Endothelial cell of umbilical vein (primary cell): Measurements from ENCODE around the gene NPFFR1. TPM values are rescaled to one million over a fixed set of nuclear protein-coding genes. Genes with fewer than 3 reads are reported as not detected.

ENCODE experiments used
- BruUV-seq: library from RNA; stranded (reverse); fragments of 400-500 nt; replicated peaks from 2 replicates; lab custom pipeline; 2021; lab: Mats Ljungman, UMichigan
- CTCF ChIA-PET: fragments of 300-600, 350-600 bp; sonication (Branson Sonifier 250); formaldehyde crosslinking; loops from one replicate; lab custom pipeline; 2021; ENCODE audit warnings: antibody characterized with exemption, inconsistent platforms; lab: Charles Lee
- POLR2A ChIA-PET: fragments of 300-600, 350-600 bp; sonication (Branson Sonifier 250); formaldehyde crosslinking; loops from one replicate; lab custom pipeline; 2021; ENCODE audit warnings: antibody characterized with exemption, inconsistent platforms; lab: Charles Lee
- DNase-seq: peaks from one replicate; pipeline ENCODE4 v3.0.0-alpha.2; 2011; ENCODE audit warnings: low read depth, low spot score
- FAIRE-seq: peaks from 2 replicates; lab custom pipeline; 2011; peaks lifted over from hg19 to GRCh38; lab: Jason Lieb, UNC
- H2AFZ ChIP-seq: 2 replicates; pipeline ENCODE4 v1.6.0; 2012; ENCODE audit warnings: low read depth, low read length, control low read depth, inconsistent platforms
- H3K27ac ChIP-seq: 2 replicates; pipeline ENCODE4 v1.5.1; 2011; ENCODE audit warnings: low read depth, mild to moderate bottlenecking, control low read depth, low read length, moderate library complexity; ENCODE audit not compliant: insufficient read depth
- H3K27me3 ChIP-seq, 2 experiments: 2 replicates each; pipeline versions ENCODE4 v1.6.0 to v1.6.1; 2011; ENCODE audit warnings: low read length in 2 of 2, mixed read lengths in 1 of 2; ENCODE audit not compliant: control insufficient read depth in 2 of 2, insufficient read depth in 2 of 2
- H3K36me3 ChIP-seq, 2 experiments: 2 replicates in 1 of 2; 3 replicates in 1 of 2; pipeline ENCODE4 v1.5.1; 2011; ENCODE audit warnings: low read length in 2 of 2, mild to moderate bottlenecking in 1 of 2, moderate library complexity in 1 of 2; ENCODE audit not compliant: control insufficient read depth in 2 of 2, insufficient read depth in 2 of 2; ENCODE audit errors: extremely low read depth in 1 of 2
- H3K4me1 ChIP-seq: 3 replicates; pipeline ENCODE4 v1.5.1; 2011; ENCODE audit warnings: mild to moderate bottlenecking, low read length; ENCODE audit not compliant: control insufficient read depth, insufficient read depth; ENCODE audit errors: extremely low read depth
- H3K4me2 ChIP-seq: 2 replicates; pipeline ENCODE4 v1.6.1; 2011; ENCODE audit warnings: low read length, control low read depth, mixed read lengths; ENCODE audit not compliant: insufficient read depth
- H3K4me3 ChIP-seq, 3 experiments: fragments of 200-600 bp in 1 of 3; sonication (generic), shearing (Covaris generic) in 1 of 3; replicated peaks in 1 of 3; 2 replicates each; pipeline ENCODE4 v1.5.1; 2011 to 2016; ENCODE audit warnings: control low read depth in 3 of 3, low read length in 3 of 3, mild to moderate bottlenecking in 2 of 3, inconsistent platforms in 1 of 3, low read depth in 1 of 3, moderate library complexity in 1 of 3; ENCODE audit not compliant: insufficient read depth in 1 of 3
- H3K79me2 ChIP-seq: 2 replicates; pipeline ENCODE4 v1.6.0; 2012; ENCODE audit warnings: low read length, inconsistent platforms; ENCODE audit not compliant: control insufficient read depth, insufficient read depth
- H3K9ac ChIP-seq: replicated peaks from 2 replicates; pipeline ENCODE3; 2011; ENCODE audit warnings: low read length, control low read depth; ENCODE audit not compliant: insufficient read depth; ENCODE audit errors: extremely low read depth
- H3K9me1 ChIP-seq: replicated peaks from 3 replicates; pipeline ENCODE4 v1.6.0; 2011; ENCODE audit warnings: mild to moderate bottlenecking, low read length; ENCODE audit not compliant: control insufficient read depth, insufficient read depth; ENCODE audit errors: extremely low read depth
- H3K9me3 ChIP-seq: replicated peaks from 2 replicates; pipeline ENCODE4 v1.5.1; 2012; ENCODE audit warnings: low read length, inconsistent platforms; ENCODE audit not compliant: control insufficient read depth, insufficient read depth
- H4K20me1 ChIP-seq: replicated peaks from 2 replicates; pipeline ENCODE3; 2011; ENCODE audit warnings: mild to moderate bottlenecking, low read length; ENCODE audit not compliant: control insufficient read depth, insufficient read depth; ENCODE audit errors: extremely low read depth
- CTCF ChIP-seq, 2 donors: IDR thresholded peaks; 1 replicate in 1 of 2; 2 replicates in 1 of 2; pipeline ENCODE4 v1.5.1; 2011; ENCODE audit warnings: low read length in 2 of 2, mild to moderate bottlenecking in 2 of 2, moderate library complexity in 2 of 2, control low read depth in 1 of 2, inconsistent platforms in 1 of 2, low read depth in 1 of 2; ENCODE audit not compliant: insufficient read depth in 1 of 2; ENCODE audit errors: extremely low read depth in 1 of 2
- EZH2 ChIP-seq: IDR thresholded peaks from 2 replicates; pipeline ENCODE4 v1.6.1; 2012; ENCODE audit warnings: borderline replicate concordance, low read depth, mild to moderate bottlenecking, moderate library complexity, low read length, inconsistent platforms; ENCODE audit not compliant: severe bottlenecking
- FOS ChIP-seq: IDR thresholded peaks from 2 replicates; pipeline ENCODE4 v1.6.1; 2011; ENCODE audit warnings: mild to moderate bottlenecking, low read length, moderate library complexity, borderline replicate concordance; ENCODE audit not compliant: insufficient read depth
- GATA2 ChIP-seq: IDR thresholded peaks from 2 replicates; pipeline ENCODE4 v1.7.0; 2011; ENCODE audit warnings: low read depth, mild to moderate bottlenecking, moderate library complexity, mixed read lengths, low read length; ENCODE audit not compliant: insufficient read length, insufficient read depth
- JUN ChIP-seq: IDR thresholded peaks from 2 replicates; pipeline ENCODE4 v1.6.1; 2011; ENCODE audit warnings: borderline replicate concordance, low read depth; ENCODE audit not compliant: insufficient read length, insufficient read depth
- MAX ChIP-seq: IDR thresholded peaks from 2 replicates; pipeline ENCODE4 v1.6.1; 2011; ENCODE audit not compliant: insufficient read depth, insufficient read length
- MYC ChIP-seq: IDR thresholded peaks from one replicate; pipeline ENCODE4 v1.6.1; 2011; ENCODE audit warnings: mild to moderate bottlenecking, low read depth, low read length
- POLR2A ChIP-seq: IDR thresholded peaks from 2 replicates; pipeline ENCODE4 v1.6.1; 2012; ENCODE audit warnings: low read depth, mild to moderate bottlenecking, control low read depth, low read length
- POLR2AphosphoS5 ChIP-seq: IDR thresholded peaks from 2 replicates; pipeline ENCODE4 v1.6.1; 2012; ENCODE audit warnings: low read depth, mild to moderate bottlenecking, control low read depth, low read length, moderate library complexity; ENCODE audit not compliant: insufficient read depth
- dilution Hi-C: fragments of 300-500 bp; cut with MboI; formaldehyde crosslinking; loops from one replicate; pipeline ENCODE4 v1.15.0; 2019; ENCODE audit warnings: low sequenced_read_pairs; ENCODE audit not compliant: extremely low pct_ligation_motif_present
- intact Hi-C: fragments of 100-400 bp; cut with micrococcal nuclease; formaldehyde crosslinking; loops from one replicate; pipeline ENCODE4 v1.10.0; 2022
- polyA plus RNA-seq, 4 experiments: library from polyadenylated mRNA; depleted of rRNA in 3 of 4; stranded (reverse) in 3 of 4; unstranded in 1 of 4; fragments of >200 nt; gene quantifications; 2 replicates each; pipeline versions ENCODE4 v1.2.1 to v1.2.3, GENCODE V29; 2011 to 2012; ENCODE audit warnings: missing spikeins in 1 of 4
- total RNA-seq: library from RNA; stranded (reverse); gene quantifications from 2 replicates; pipeline ENCODE4 v1.2.3, GENCODE V29; 2021

Gene NPFFR1
- total and polyA plus RNA-seq, 2 donors (not counting 3 experiments of a cell fraction or from before 2014, with no cell fraction given), result not detected

DNA sequence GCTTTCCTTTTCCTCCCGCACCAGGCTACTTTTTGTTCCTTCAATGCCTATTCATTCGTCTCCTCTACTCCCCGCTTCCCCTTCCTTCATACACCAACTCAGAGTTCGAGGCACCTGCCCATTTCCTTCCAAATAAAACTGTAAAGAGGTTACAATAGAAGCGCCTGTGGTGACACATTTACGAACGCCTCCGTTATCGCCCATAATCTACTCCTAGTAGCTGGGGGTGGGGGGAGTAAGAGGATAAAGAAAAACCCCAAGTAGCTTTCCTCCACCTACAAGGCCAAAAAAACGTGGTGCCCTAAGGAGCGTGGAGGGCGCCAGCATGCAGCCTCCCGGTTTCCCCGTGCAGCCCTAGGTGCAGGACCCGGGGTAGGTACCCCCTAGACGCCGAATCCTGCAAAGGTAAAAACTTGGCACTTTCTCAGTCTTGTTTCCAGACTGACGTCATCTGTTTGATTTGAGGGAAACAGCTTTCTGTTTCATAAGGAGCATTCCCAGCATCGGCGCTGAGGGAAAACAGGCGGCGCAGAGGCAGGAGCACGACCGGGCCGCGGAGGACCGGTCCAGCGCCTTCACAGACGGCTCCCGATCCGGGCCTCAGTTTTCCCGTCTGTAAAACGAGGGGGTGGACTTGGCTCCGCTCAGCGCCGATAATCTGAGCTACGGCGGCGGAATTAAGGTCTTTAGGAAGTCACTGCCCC, 51.5 kb downstream of the NPFFR1 start:
- Histone ChIP-seq H3K27me3 (no peaks in the 10 kb centered on the region), H3K9ac (peak overlapping the region; percentile 80), H3K79me2 (peaks cover 45% of the 10 kb centered on the region), H3K4me1 (peaks cover 11% of the 10 kb centered on the region), H4K20me1 (no peaks in the 10 kb centered on the region), H3K27ac (peak overlapping the region; percentile 58), H3K9me3 (no peaks in the 10 kb centered on the region), H3K9me1 (no peaks in the 10 kb centered on the region), H3K4me2 (peak overlapping the region; percentile 82), H3K4me3 (peak overlapping the region; percentile 72 to 91 (median 80)), H2AFZ (peak overlapping the region; percentile 93), H3K36me3 (peaks cover 0 to 5% of the 10 kb centered on the region in 2 experiments)
- intact Hi-C loops (loop anchor here (2.0 to 5.0 kb wide), 3 partner anchors 64 to 150 kb away; partner anchors contain the start of genes LRRC20 and TYSND1), dilution Hi-C loops (no loop called here)
- DNase-seq (peak; percentile 74), FAIRE-seq (peak; percentile 71)
- ChIA-PET CTCF (interaction anchor here (0.7 to 4.5 kb wide), 14 partner anchors 9 to 172 kb away, joined by 3 to 50 read pairs (median 5); partner anchors contain the start of genes EIF4EBP2 and TYSND1), POLR2A (interaction anchor here (0.6 to 1.5 kb wide), 4 partner anchors 11 to 132 kb away, joined by 3 to 6 read pairs (median 3); partner anchors contain the start of gene SAR1A)
- TF ChIP-seq JUN (peak; percentile 74), EZH2 (no peak), MYC (no peak), CTCF (IDR thresholded peaks at IDR 0.05; ENCODE audit: extremely low read depth in 1 of 2, insufficient read depth in 1 of 2, low read depth in 1 of 2, low read length in 2 of 2) (no peak), POLR2A (no peak), MAX (no peak), POLR2AphosphoS5 (peak; percentile 22), FOS (no peak), GATA2 (peak; percentile 79)
- no TSS peak for BruUV-seq
